Astrocyte of the hippocampus (primary cell): Measurements from ENCODE around the gene MXRA8.

Experiments
- DNase-seq: peaks from one replicate; pipeline ENCODE4 v3.0.0; 2011; ENCODE audit warnings: low read depth, low spot score

The MXRA8 gene

GRCh38 chr1:1366699-1367066 is 8.3 kb upstream of the MXRA8 start:
- DNase-seq: no peak

- DNase-seq: no peak
These were observed 7.7 kb upstream of the MXRA8 start for GRCh38 chr1:1365875-1366698.

GRCh38 chr1:1364266-1364665 is 5.9 kb upstream of the MXRA8 start:
- no peak for DNase-seq

GRCh38 chr1:1361982-1362423 is 3.6 kb upstream of the MXRA8 start:
- peak; percentile 85 for DNase-seq

GRCh38 chr1:1361233-1361981 is 3.1 kb upstream of the MXRA8 start:
- DNase-seq: no peak

- DNase-seq: peak; percentile 98
These were observed 2.3 kb upstream of the MXRA8 start for GRCh38 chr1:1360506-1361169.

GRCh38 chr1:1359664-1360468 is 1.5 kb upstream of the MXRA8 start:
- peak; percentile 85 for DNase-seq

GRCh38 chr1:1359308-1359663 is 931 bp upstream of the MXRA8 start:
- peak; percentile 87 for DNase-seq

- DNase-seq: peak; percentile 65
These were observed 403 bp downstream of the MXRA8 start for GRCh38 chr1:1357871-1358432.

GRCh38 chr1:1356796-1357401 is 1.5 kb downstream of the MXRA8 start:
- peak; percentile 52 for DNase-seq

- DNase-seq: no peak
These were observed 2.1 kb downstream of the MXRA8 start for GRCh38 chr1:1356166-1356795.

- DNase-seq: peak; percentile 69
These were observed 2.9 kb downstream of the MXRA8 start for GRCh38 chr1:1355416-1355815.

GRCh38 chr1:1354271-1355247 is 3.8 kb downstream of the MXRA8 start:
- no peak for DNase-seq

- DNase-seq: no peak
These were observed 4.8 kb downstream of the MXRA8 start for GRCh38 chr1:1353389-1354151.

- DNase-seq: no peak
These were observed 5.5 kb downstream of the MXRA8 start for GRCh38 chr1:1352786-1353388.

GRCh38 chr1:1351511-1352427 is 6.6 kb downstream of the MXRA8 start:
- peak; percentile 48 for DNase-seq
